WI38 (cell line): ENCODE measurements around the gene LYRM4.

Experiments used
- H3K4me3 ChIP-seq: 2 replicates; pipeline ENCODE4 v1.5.1; 2011; ENCODE audit warnings: low read depth, mild to moderate bottlenecking, control low read depth, low read length
- CTCF ChIP-seq: IDR thresholded peaks from 2 replicates; pipeline ENCODE4 v1.5.1; 2012; ENCODE audit warnings: low read depth, mild to moderate bottlenecking, control low read depth, low read length

The LYRM4 gene

GRCh38 chr6:5083307-5083583, 177.5 kb downstream of the LYRM4 start:
- H3K4me3 ChIP-seq, result no peak overlapping the region
- no peak for TF ChIP-seq CTCF

- no peak overlapping the region for H3K4me3 ChIP-seq
- TF ChIP-seq CTCF, result no peak
Observed at GRCh38 chr6:5082487-5083306, 178.1 kb downstream of the LYRM4 start.

DNA sequence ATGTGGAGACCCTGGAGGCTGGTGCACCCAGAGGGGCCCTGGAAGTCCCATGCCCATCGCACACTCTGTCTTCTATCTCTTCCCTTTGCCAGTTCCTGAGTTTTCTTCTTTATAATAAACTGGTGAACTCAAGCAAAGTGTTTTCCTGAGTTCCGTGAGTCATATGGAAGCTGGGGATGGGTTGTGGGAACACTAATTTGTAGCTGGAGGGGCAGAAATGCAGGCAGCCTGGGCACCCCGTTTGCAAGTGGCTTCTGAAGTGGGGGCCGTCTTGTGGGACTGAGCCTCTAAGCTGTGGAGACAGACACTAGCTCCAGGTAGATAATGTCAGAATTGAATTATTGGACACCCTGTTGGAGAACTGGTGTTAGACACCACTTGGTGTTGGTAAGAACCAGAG, 178.8 kb downstream of the LYRM4 start:
- H3K4me3 ChIP-seq, result no peak overlapping the region
- TF ChIP-seq CTCF, result no peak

DNA sequence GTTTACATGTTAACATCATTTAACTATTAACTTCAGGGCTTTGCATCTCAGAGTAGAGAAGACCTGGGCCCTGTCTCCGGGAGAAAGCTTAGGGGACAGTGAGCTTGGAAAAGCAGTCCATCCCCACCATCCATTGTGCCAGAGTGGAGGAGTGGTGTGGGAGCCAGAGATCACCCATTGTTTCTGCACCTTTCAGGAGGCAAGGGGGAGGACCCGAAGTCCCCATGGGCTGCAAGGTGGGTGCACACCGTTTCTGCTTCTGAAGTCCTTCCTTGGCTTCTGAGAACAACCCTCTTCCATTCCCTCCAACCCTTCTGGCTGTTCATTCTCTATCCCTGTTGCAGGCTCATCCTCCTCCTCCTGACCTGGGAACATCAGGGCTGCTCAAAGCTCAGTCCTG, 179.6 kb downstream of the LYRM4 start:
- no peak overlapping the region for H3K4me3 ChIP-seq
- TF ChIP-seq CTCF, result no peak

- TF ChIP-seq CTCF, result no peak
- H3K4me3 ChIP-seq, result no peak overlapping the region
Observed at GRCh38 chr6:5080574-5080973, 180.2 kb downstream of the LYRM4 start.

DNA sequence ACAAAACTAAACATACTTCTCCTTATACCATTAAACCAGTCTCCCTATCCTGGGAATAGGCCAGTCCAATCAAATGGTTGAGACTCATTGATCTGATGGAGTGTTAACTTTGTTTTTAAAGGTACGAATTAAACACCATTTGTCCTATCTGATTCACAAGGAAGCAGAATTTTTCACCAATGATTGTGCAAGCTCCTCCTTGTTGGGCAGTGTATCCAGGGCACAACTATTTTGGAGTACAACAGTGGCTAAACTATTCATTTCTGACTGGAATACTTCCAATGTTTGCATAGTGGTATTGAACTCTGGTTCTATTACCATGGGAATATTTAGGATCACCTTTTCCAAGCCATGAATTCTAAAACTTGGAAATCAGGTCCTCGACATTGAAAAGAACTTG, 181.1 kb downstream of the LYRM4 start:
- no peak for TF ChIP-seq CTCF

GRCh38 chr6:5078121-5078669, 182.6 kb downstream of the LYRM4 start:
- H3K4me3 ChIP-seq, result no peak overlapping the region
- no peak for TF ChIP-seq CTCF

More for the DNA sequence above, 181.1 kb downstream of the LYRM4 start:
- H3K4me3 ChIP-seq, result no peak overlapping the region
